Kidney epithelial cell (primary cell): ENCODE measurements around the gene MPI. TPM values are rescaled to one million over a fixed set of nuclear protein-coding genes. Genes with fewer than 3 reads are reported as not detected.

Source experiments
- DNase-seq: peaks from one replicate; pipeline ENCODE4 v3.0.0-alpha.2; 2010; ENCODE audit warnings: low read depth
- H3K27me3 ChIP-seq: 2 replicates; pipeline ENCODE4 v1.6.0; 2011; ENCODE audit warnings: low read length; ENCODE audit not compliant: control insufficient read depth, insufficient read depth
- H3K36me3 ChIP-seq: 2 replicates; pipeline ENCODE4 v1.5.1; 2011; ENCODE audit warnings: low read length; ENCODE audit not compliant: control insufficient read depth, insufficient read depth
- H3K4me3 ChIP-seq: 2 replicates; pipeline ENCODE4 v1.5.1; 2011; ENCODE audit warnings: low read depth, mild to moderate bottlenecking, control low read depth, low read length
- CTCF ChIP-seq: IDR thresholded peaks from 2 replicates; pipeline ENCODE4 v1.5.1; 2011; ENCODE audit warnings: mild to moderate bottlenecking, moderate library complexity, low read length, control low read depth, inconsistent platforms; ENCODE audit not compliant: insufficient read depth, poor library complexity, severe bottlenecking
- total RNA-seq: library from RNA; depleted of rRNA; stranded (reverse); fragments of >200 nt; gene quantifications from 2 replicates; pipeline ENCODE4 v1.2.3, GENCODE V29; 2015

The MPI gene
- total RNA-seq, 1 donor from 2014 or later = 45.2 TPM

DNA sequence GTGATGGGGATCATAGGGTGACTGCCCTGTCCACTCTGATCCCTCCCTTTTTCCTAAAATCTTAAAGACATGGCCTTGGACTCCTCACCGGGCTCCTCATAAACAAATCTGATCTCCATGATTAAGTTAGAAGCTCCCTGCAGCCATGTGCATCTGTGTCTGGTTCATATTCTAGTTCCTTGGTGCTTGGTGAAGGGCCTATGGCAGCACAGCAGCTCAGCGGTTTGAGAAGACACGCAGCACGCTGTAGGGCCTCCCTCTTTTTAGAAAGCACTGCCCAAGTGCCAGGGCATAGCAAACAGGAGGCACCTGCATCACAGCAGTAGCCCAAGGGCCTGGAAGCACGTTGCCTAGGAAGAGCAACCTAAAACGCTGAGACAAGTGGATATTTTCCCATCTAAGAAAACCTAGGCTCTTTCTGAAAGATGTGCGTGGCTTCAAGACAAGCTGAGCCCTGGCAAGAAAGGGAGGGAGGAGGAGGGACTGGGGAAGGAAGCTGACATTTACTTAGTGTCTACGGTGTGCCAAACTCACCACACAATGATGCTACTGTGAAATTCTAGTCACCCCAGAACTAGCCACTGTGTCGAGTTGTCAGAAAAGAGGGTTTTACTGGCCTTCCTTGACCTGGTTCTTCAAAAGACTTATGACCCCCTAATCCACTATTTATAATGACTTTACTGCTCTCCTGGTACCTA is 32.0 kb upstream of the MPI start:
- no peak for TF ChIP-seq CTCF

GRCh38 chr15:74858369-74858740 is 31.5 kb upstream of the MPI start:
- no peak for TF ChIP-seq CTCF
- DNase-seq = no peak
- Histone ChIP-seq H3K27me3 (no peaks in the 10 kb centered on the region), H3K4me3 (no peak overlapping the region), H3K36me3 (peaks cover 1% of the 10 kb centered on the region)

More for the DNA sequence above, 32.0 kb upstream of the MPI start:
- DNase-seq = no peak
- Histone ChIP-seq H3K27me3 (no peaks in the 10 kb centered on the region), H3K36me3 (peaks cover 1% of the 10 kb centered on the region), H3K4me3 (no peak overlapping the region)

DNA sequence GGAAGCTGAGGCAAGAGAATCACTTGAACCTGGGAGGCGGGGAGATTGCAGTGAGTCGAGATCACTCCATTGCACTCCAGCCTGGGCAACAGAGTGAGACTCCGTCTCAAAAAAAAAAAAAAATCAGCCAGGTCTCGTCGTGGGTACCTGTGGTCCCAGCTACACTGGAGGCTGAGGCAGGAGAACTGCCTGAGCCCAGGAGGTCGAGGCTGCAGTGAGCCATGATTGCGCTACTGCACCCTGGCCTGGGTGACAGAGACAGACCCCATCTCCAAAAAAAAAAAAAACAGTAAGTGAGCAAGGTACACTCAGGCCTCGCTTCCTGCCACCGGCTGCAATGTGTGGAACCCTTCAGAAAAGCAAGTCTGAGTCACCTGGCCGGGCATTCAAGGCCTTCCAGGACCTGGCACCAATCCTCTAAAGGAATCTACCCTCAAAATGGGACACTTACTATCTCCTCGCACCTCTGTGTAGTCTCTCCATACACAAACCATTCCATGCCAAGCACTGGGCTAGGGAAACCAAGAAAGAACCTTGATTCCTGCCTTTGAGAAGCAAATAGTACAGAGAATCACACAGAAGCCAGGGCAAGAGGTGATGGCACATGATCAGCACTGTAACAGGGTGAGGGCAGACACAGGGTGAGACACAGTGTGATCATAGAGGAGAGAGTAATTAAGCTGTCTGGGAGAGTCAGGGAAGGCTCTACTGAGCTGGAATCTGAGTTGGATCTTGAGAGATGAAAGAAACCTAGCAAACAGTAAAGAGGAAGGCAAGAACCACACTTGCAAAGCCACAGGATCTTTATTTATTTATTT is 26.4 kb upstream of the MPI start:
- peak; percentile 44 for DNase-seq
- H3K36me3 ChIP-seq = peaks cover 1% of the 10 kb centered on the region

GRCh38 chr15:74864296-74864695 is 25.5 kb upstream of the MPI start:
- Histone ChIP-seq H3K36me3 (no peaks in the 10 kb centered on the region), H3K4me3 (no peak overlapping the region), H3K27me3 (no peaks in the 10 kb centered on the region)
- no peak for TF ChIP-seq CTCF
- DNase-seq = no peak

More for the DNA sequence above, 26.4 kb upstream of the MPI start:
- Histone ChIP-seq H3K27me3 (no peaks in the 10 kb centered on the region), H3K4me3 (no peak overlapping the region)
- no peak for TF ChIP-seq CTCF

GRCh38 chr15:74865316-74865715 is 24.5 kb upstream of the MPI start:
- Histone ChIP-seq H3K4me3 (no peak overlapping the region), H3K36me3 (no peaks in the 10 kb centered on the region), H3K27me3 (no peaks in the 10 kb centered on the region)
- DNase-seq = no peak
- no peak for TF ChIP-seq CTCF
